ENCODE results near the gene ARFGAP3.

GRCh38 chr22:42877597-42878340 lies 20.7 kb upstream of the ARFGAP3 start:
- TF ChIP-seq YY1 (IDR thresholded peaks at IDR 0.05; ENCODE audit: low read depth) (no peak), REST (IDR thresholded peaks at IDR 0.05; ENCODE audit: low read depth, low read length) (no peak), POLR2AphosphoS5 (IDR thresholded peaks at IDR 0.05; ENCODE audit: low read depth, low read length) (no peak), TAF1 (IDR thresholded peaks at IDR 0.05; ENCODE audit: borderline replicate concordance, low read depth, low read length) (no peak), RCOR1 (IDR thresholded peaks at IDR 0.05; ENCODE audit: low read length) (no peak), MEF2A (IDR thresholded peaks at IDR 0.05; ENCODE audit: borderline replicate concordance, low read depth) (no peak), SMC3 (IDR thresholded peaks at IDR 0.05; ENCODE audit: low read depth, low read length) (no peak)

Data from SK-N-SH (cell line).